H7 (cell line): Measurements from ENCODE around the gene CANT1. TPM values are rescaled to one million over a fixed set of nuclear protein-coding genes. Genes with fewer than 3 reads are reported as not detected.
A peak's percentile ranks its signal among the peaks of the same experiment; 100 is the strongest.

Experiments
- DNase-seq: peaks from one replicate; pipeline ENCODE4 v3.0.0; 2012
- H3K27me3 ChIP-seq: 2 replicates; pipeline ENCODE4 v1.6.0; 2011; ENCODE audit warnings: mild to moderate bottlenecking, low read length; ENCODE audit not compliant: control insufficient read depth, insufficient read depth
- H3K36me3 ChIP-seq: replicated peaks from 2 replicates; pipeline ENCODE4 v1.5.1; 2011; ENCODE audit warnings: low read length; ENCODE audit not compliant: control insufficient read depth, insufficient read depth
- H3K4me3 ChIP-seq: 2 replicates; pipeline ENCODE4 v1.5.1; 2011; ENCODE audit warnings: low read depth, mild to moderate bottlenecking, control low read depth, low read length, moderate library complexity; ENCODE audit not compliant: insufficient read depth
- total RNA-seq: library from RNA; depleted of rRNA; stranded (reverse); fragments of >200 nt; shearing (Covaris generic); gene quantifications from 2 replicates; pipeline ENCODE4 v1.2.3, GENCODE V29; 2014; rRNA removed

The CANT1 gene
- 27.3 and 29.6 TPM in 2 replicates for total RNA-seq

- peak; percentile 99 for DNase-seq
- H3K27me3 ChIP-seq, result peaks cover 32% of the 10 kb centered on the region
- no peaks in the 10 kb centered on the region for H3K36me3 ChIP-seq
- peak within 1 kb of the TSS; percentile 67 for H3K4me3 ChIP-seq
Observed at GRCh38 chr17:79009397-79010303, at the start of gene CANT1. Gene CANT1, minus strand, starts transcription at chr17:79009764. Its CDS starts 12,142 bp downstream, at chr17:78997622.

GRCh38 chr17:79057737-79058385 is 48.3 kb upstream of the CANT1 start:
- no peak for DNase-seq
- Histone ChIP-seq H3K27me3 (no peaks in the 10 kb centered on the region), H3K4me3 (no peak overlapping the region), H3K36me3 (no peaks in the 10 kb centered on the region)

GRCh38 chr17:79055197-79055596 is 45.6 kb upstream of the CANT1 start:
- DNase-seq, result no peak
- Histone ChIP-seq H3K27me3 (no peaks in the 10 kb centered on the region), H3K36me3 (no peaks in the 10 kb centered on the region)

GRCh38 chr17:79054200-79054960 is 44.8 kb upstream of the CANT1 start:
- no peak overlapping the region for H3K4me3 ChIP-seq
- no peaks in the 10 kb centered on the region for H3K36me3 ChIP-seq
- DNase-seq, result no peak
- no peaks in the 10 kb centered on the region for H3K27me3 ChIP-seq

More at GRCh38 chr17:79055197-79055596, 45.6 kb upstream of the CANT1 start:
- H3K4me3 ChIP-seq, result no peak overlapping the region

GRCh38 chr17:79053251-79053925 is 43.8 kb upstream of the CANT1 start:
- DNase-seq, result no peak
- Histone ChIP-seq H3K27me3 (no peaks in the 10 kb centered on the region), H3K36me3 (no peaks in the 10 kb centered on the region), H3K4me3 (no peak overlapping the region)

- Histone ChIP-seq H3K4me3 (no peak overlapping the region), H3K27me3 (no peaks in the 10 kb centered on the region), H3K36me3 (no peaks in the 10 kb centered on the region)
- no peak for DNase-seq
Observed at GRCh38 chr17:79052131-79052530, 42.6 kb upstream of the CANT1 start.

- H3K4me3 ChIP-seq, result no peak overlapping the region
- no peaks in the 10 kb centered on the region for H3K36me3 ChIP-seq
- DNase-seq, result no peak
- H3K27me3 ChIP-seq, result no peaks in the 10 kb centered on the region
Observed at GRCh38 chr17:79051306-79051705, 41.7 kb upstream of the CANT1 start.

- no peaks in the 10 kb centered on the region for H3K27me3 ChIP-seq
- no peaks in the 10 kb centered on the region for H3K36me3 ChIP-seq
- no peak for DNase-seq
- H3K4me3 ChIP-seq, result no peak overlapping the region
Observed at GRCh38 chr17:79050551-79050950, 41.0 kb upstream of the CANT1 start.

- Histone ChIP-seq H3K36me3 (no peaks in the 10 kb centered on the region), H3K4me3 (no peak overlapping the region), H3K27me3 (no peaks in the 10 kb centered on the region)
- DNase-seq, result peak; percentile 41
Observed at GRCh38 chr17:79049821-79050220, 40.3 kb upstream of the CANT1 start.

- no peaks in the 10 kb centered on the region for H3K27me3 ChIP-seq
- peak; percentile 43 for DNase-seq
Observed at GRCh38 chr17:79048826-79049755, 39.5 kb upstream of the CANT1 start.

GRCh38 chr17:79047923-79048825 is 38.6 kb upstream of the CANT1 start:
- no peaks in the 10 kb centered on the region for H3K36me3 ChIP-seq
- no peaks in the 10 kb centered on the region for H3K27me3 ChIP-seq
- DNase-seq, result peak; percentile 57
- H3K4me3 ChIP-seq, result no peak overlapping the region

More at GRCh38 chr17:79048826-79049755, 39.5 kb upstream of the CANT1 start:
- Histone ChIP-seq H3K4me3 (no peak overlapping the region), H3K36me3 (no peaks in the 10 kb centered on the region)

GRCh38 chr17:79047291-79047920 is 37.8 kb upstream of the CANT1 start:
- DNase-seq, result peak; percentile 31
- H3K4me3 ChIP-seq, result no peak overlapping the region
- H3K36me3 ChIP-seq, result no peaks in the 10 kb centered on the region
- H3K27me3 ChIP-seq, result no peaks in the 10 kb centered on the region
